Fibroblast of the aortic adventitia (primary cell): Measurements from ENCODE around the gene ILDR1. TPM values are rescaled to one million over a fixed set of nuclear protein-coding genes. Genes with fewer than 3 reads are reported as not detected.

Experiments
- DNase-seq: peaks from one replicate; pipeline ENCODE4 v3.0.0-alpha.2; 2010; ENCODE audit warnings: low read depth
- H3K4me3 ChIP-seq: 2 replicates; pipeline ENCODE4 v1.5.1; 2011; ENCODE audit warnings: low read depth, mild to moderate bottlenecking, control low read depth, low read length, moderate library complexity
- total RNA-seq: library from RNA; depleted of rRNA; stranded (reverse); fragments of >200 nt; gene quantifications from 2 replicates; pipeline ENCODE4 v1.2.3, GENCODE V29; 2012; ENCODE audit warnings: low replicate concordance
- TF ChIP-seq, protein P1 (sequence below): IDR thresholded peaks from 2 replicates; pipeline ENCODE4 v1.5.1; 2011; ENCODE audit warnings: mild to moderate bottlenecking, low read length, control low read depth, inconsistent platforms; ENCODE audit not compliant: insufficient read depth

Gene ILDR1
- total RNA-seq, 1 donor, result not detected

DNA sequence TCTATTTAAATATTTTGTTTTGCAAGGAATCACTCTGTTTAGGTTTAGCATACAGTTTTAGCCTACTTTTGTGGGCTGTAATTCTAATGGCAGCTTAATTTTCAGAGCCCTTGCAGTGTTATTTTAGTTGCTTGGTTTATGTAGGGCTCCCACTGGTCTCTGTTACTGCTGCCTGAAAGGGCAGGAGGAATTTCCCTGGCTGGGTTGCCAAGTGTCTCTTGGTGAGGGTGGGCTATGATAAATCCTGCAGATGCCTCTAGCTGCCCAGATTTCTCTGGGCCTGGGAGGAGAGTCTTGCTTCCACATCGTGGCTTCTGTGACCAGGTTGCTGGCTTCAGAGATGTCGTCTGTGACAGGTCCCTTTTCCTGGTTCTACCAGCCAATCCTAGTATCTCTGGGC is 36.2 kb downstream of the ILDR1 start:
- DNase-seq, result no peak
- TF ChIP-seq, protein P1, sequence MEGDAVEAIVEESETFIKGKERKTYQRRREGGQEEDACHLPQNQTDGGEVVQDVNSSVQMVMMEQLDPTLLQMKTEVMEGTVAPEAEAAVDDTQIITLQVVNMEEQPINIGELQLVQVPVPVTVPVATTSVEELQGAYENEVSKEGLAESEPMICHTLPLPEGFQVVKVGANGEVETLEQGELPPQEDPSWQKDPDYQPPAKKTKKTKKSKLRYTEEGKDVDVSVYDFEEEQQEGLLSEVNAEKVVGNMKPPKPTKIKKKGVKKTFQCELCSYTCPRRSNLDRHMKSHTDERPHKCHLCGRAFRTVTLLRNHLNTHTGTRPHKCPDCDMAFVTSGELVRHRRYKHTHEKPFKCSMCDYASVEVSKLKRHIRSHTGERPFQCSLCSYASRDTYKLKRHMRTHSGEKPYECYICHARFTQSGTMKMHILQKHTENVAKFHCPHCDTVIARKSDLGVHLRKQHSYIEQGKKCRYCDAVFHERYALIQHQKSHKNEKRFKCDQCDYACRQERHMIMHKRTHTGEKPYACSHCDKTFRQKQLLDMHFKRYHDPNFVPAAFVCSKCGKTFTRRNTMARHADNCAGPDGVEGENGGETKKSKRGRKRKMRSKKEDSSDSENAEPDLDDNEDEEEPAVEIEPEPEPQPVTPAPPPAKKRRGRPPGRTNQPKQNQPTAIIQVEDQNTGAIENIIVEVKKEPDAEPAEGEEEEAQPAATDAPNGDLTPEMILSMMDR, result no peak
- H3K4me3 ChIP-seq, result no peak overlapping the region

DNA sequence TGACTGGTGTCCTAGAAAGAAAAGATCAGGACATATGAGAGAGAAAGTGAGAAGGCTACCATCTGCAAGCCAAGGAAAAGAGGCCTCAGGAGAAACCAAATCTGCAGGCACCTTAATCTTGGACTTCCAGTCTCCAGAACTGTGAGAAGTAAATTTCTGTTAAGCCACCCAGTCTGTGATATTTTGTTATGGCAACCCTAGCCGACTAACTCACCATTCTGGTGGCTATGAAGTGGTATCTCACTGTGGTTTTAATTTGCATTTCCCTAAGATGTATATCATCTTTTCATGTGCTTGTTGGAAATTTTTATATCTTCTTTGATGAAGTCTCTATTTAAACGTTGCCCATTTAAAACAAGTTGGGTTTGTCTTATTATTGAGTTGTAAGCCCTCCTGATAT is 40.6 kb downstream of the ILDR1 start:
- no peak for DNase-seq
- TF ChIP-seq, protein P1, result no peak
- no peak overlapping the region for H3K4me3 ChIP-seq

DNA sequence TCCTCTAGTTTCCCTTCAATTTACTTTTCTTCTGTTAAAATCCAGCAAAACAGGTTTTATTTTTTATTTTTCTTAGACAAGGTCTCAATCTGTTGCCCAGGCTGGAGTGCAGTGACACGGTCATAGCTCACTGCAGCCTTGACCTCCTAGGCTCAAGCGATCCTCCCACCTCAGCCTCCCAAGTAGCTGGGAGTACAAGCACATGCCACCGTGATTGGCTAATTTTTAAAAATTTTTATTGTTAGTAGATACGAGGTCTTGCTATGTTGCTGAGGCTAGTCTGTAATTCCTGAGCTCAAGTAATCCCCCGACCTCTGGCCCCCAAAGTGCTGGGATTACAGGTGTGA is 41.6 kb downstream of the ILDR1 start:
- H3K4me3 ChIP-seq, result no peak overlapping the region
- DNase-seq, result no peak
- TF ChIP-seq, protein P1, result no peak

DNA sequence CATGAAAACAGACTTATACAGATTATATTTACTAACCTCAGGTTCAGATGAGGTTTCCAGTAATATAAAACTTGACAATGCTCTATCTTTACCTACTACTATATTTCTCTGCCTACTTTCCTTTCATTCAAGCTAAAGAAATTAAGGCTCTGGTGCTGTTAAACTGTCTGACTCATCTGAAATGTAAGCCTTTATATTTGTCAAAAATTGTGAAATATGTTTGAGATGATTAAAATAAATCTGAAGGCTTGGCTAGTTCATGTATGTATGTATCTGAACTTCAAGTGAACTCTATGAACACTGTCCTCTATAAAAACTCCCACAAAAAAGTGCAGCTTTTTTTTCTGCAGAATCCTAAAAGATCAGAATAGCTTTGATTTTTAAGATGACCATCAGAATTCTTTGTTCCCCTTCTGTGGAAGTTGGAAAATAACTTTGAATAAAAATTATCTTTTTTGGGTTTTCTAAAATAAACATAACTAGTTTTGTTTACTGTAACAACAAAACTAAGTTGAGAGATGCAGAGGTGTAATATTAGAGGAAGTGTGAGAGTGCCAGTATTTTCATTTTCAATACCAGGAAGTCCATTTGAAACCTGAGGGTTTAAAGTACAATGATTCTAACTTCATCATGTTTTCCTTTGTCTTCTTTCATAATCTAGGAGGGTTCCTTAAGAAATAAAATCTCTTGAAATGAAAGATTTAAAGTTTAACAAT is 42.2 kb downstream of the ILDR1 start:
- no peak overlapping the region for H3K4me3 ChIP-seq
- TF ChIP-seq, protein P1, result no peak
- no peak for DNase-seq

DNA sequence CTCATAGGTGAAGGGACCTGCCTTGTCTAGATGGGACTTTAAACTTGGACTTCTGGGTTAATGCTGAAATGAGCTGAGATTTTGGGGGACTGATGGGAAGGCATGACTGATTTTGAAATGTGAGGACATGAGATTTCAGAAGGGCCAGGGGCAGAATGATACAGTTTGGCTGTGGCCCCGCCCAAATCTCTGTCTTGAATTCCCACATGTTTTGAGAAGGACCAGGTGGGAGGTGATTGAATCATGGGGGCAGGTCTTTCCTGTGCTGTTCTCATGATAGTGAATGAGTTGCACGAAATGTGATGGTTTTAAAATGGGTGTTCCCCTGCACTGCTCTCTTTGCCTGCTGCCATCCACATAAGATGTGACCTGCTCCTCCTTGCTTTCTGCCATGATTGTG is 42.8 kb downstream of the ILDR1 start:
- no peak for DNase-seq
- TF ChIP-seq, protein P1, result no peak
- no peak overlapping the region for H3K4me3 ChIP-seq

DNA sequence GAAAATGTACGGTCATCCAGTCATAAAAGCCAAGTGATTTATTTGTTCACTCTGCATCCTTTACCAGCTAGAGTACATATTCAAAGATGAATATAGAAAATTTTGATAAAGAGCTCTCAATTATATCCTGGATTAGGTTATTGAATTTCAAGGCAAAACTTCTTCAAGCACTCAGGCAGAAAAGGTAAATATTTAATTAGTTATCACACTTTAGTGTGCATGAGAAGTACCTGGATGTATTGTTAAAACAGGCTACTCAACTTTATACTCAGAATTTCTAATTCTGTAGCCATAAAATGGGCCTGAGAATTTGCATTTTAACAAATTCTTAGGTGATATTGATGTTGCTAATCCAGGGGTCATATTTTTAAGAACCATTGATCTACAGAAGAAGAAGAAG is 45.3 kb downstream of the ILDR1 start:
- TF ChIP-seq, protein P1, result no peak
- DNase-seq, result no peak
- no peak overlapping the region for H3K4me3 ChIP-seq

DNA sequence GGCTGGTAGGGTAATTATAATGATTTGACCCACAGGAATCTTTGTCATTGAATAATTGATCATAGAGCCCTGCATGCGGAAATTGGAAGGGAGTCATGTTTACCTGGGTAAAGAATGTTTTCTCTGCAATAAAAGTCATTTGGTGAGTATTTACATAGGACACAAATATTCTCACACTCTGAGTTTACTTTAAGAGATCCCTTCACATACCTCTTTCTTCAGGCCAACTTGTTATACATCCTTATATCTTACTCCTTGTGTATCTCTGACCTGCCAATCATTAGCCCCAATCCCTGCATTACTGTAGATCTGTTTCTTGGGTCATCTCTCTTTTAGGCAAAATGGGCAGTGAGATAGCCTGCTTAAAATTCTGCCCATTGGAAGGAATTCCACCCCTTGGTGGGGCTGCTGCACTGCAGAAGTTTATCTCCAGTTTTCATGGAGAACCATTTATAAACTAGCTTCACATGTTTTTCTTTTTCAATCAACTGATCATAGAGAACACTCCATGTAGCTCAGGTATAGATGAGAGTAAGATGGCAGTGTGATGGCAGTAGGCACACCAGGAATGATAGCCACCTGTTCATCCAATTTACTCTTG is 46.2 kb downstream of the ILDR1 start:
- no peak overlapping the region for H3K4me3 ChIP-seq
- no peak for DNase-seq
- TF ChIP-seq, protein P1, result peak; percentile 5
